CD4-positive, alpha-beta T cell treated with Interferon alpha-2 for 1 hour (primary cell): Measurements from ENCODE around the gene AP1G1.
"Not testable (repeated sequence)": the region's sequence is repeated elsewhere in the genome, so short reads cannot be mapped to it uniquely, and the experiment has no call there.

Source experiments
- DNase-seq, 2 donors: peaks; one replicate each; pipeline ENCODE4 v3.0.0-alpha.2; 2020 to 2022

Gene AP1G1

GRCh38 chr16:71808593-71809459, at the start of gene AP1G1:
Gene AP1G1 (minus strand): TSS chr16:71808834. CDS start chr16:71789479, 19,355 bp downstream.
- peak; percentile 97 to 98 for DNase-seq

GRCh38 chr16:71855937-71856662, 47.5 kb upstream of the AP1G1 start:
- peak in 1 of 2 donors; percentile 51 for DNase-seq

- DNase-seq, result no peak
Observed at GRCh38 chr16:71854369-71854948, 45.8 kb upstream of the AP1G1 start.

GRCh38 chr16:71853413-71853812, 44.8 kb upstream of the AP1G1 start:
- peak in 1 of 2 donors; percentile 29 for DNase-seq

- no peak for DNase-seq
Observed at GRCh38 chr16:71852561-71852960, 43.9 kb upstream of the AP1G1 start.

- DNase-seq, result no peak
Observed at GRCh38 chr16:71852158-71852557, 43.5 kb upstream of the AP1G1 start.

GRCh38 chr16:71851746-71852145, 43.1 kb upstream of the AP1G1 start:
- DNase-seq, result no peak

- DNase-seq, result no peak
Observed at GRCh38 chr16:71848622-71849021, 40.0 kb upstream of the AP1G1 start.

- DNase-seq, result no peak
Observed at GRCh38 chr16:71847096-71847495, 38.5 kb upstream of the AP1G1 start.

- DNase-seq, result peak in 1 of 2 donors; percentile 26
Observed at GRCh38 chr16:71846431-71846830, 37.8 kb upstream of the AP1G1 start.

- DNase-seq, result peak; percentile 93 to 96
Observed at GRCh38 chr16:71845639-71846430, 37.2 kb upstream of the AP1G1 start, which contains the start of gene ATXN1L. Gene ATXN1L (plus strand): TSS chr16:71845976. CDS start chr16:71849741, 3,765 bp downstream.

- DNase-seq, result no peak
Observed at GRCh38 chr16:71843572-71843971, 34.9 kb upstream of the AP1G1 start.

GRCh38 chr16:71840052-71840451, 31.4 kb upstream of the AP1G1 start:
- DNase-seq, result no peak

- no peak for DNase-seq
Observed at GRCh38 chr16:71837150-71837549, 28.5 kb upstream of the AP1G1 start.

GRCh38 chr16:71834291-71834690, 25.7 kb upstream of the AP1G1 start:
- no peak for DNase-seq

GRCh38 chr16:71832112-71832511, 23.5 kb upstream of the AP1G1 start:
- DNase-seq, result not testable (repeated sequence)

- DNase-seq, result not testable (repeated sequence)
Observed at GRCh38 chr16:71831698-71832097, 23.1 kb upstream of the AP1G1 start.

- no peak for DNase-seq
Observed at GRCh38 chr16:71830359-71830758, 21.7 kb upstream of the AP1G1 start.

- DNase-seq, result no peak
Observed at GRCh38 chr16:71826533-71827017, 17.9 kb upstream of the AP1G1 start.

- DNase-seq, result not testable (repeated sequence)
Observed at GRCh38 chr16:71817155-71817500, 8.5 kb upstream of the AP1G1 start.

GRCh38 chr16:71811261-71811803, 2.7 kb upstream of the AP1G1 start:
- peak in 1 of 2 donors; percentile 35 for DNase-seq

- peak in 1 of 2 donors; percentile 3 for DNase-seq
Observed at GRCh38 chr16:71810155-71810530, 1.5 kb upstream of the AP1G1 start.
